RWPE2 (cell line): Measurements from ENCODE around the gene TDRD3.

Experiments used
- ATAC-seq: fragments of 200-7000 bp; cut with Tn5 transposase; 3 replicates; pipeline ENCODE4 v1.9.1; 2021; ENCODE audit warnings: low read depth
- DNase-seq: peaks from one replicate; pipeline ENCODE4 v3.0.0-alpha.2; 2020; ENCODE audit warnings: low spot score
- H3K27ac ChIP-seq: fragments of 450-650 bp; 2 replicates; pipeline ENCODE4 v1.5.1; 2017; ENCODE audit warnings: mild to moderate bottlenecking; ENCODE audit not compliant: poor library complexity, severe bottlenecking
- H3K27me3 ChIP-seq: fragments of 250-450 bp; sonication (Bioruptor Pico); 2 replicates; pipeline ENCODE4 v1.5.1; 2021; ENCODE audit warnings: mild to moderate bottlenecking, moderate library complexity; ENCODE audit not compliant: insufficient read depth, poor library complexity, severe bottlenecking
- H3K36me3 ChIP-seq: fragments of 250-450 bp; sonication (Bioruptor Pico); 2 replicates; pipeline ENCODE4 v1.5.1; 2020; ENCODE audit warnings: low read depth, mild to moderate bottlenecking, moderate library complexity
- H3K4me1 ChIP-seq: fragments of 250-450 bp; sonication (Bioruptor Pico); 2 replicates; pipeline ENCODE4 v1.5.1; 2021; ENCODE audit warnings: mild to moderate bottlenecking, moderate library complexity; ENCODE audit not compliant: insufficient read depth, poor library complexity, severe bottlenecking
- H3K4me3 ChIP-seq: fragments of 250-450 bp; sonication (Bioruptor Pico); 2 replicates; pipeline ENCODE4 v1.5.1; 2021; ENCODE audit warnings: mild to moderate bottlenecking, moderate library complexity; ENCODE audit not compliant: severe bottlenecking
- H3K9me3 ChIP-seq: fragments of 250-450 bp; sonication (Bioruptor Pico); 2 replicates; pipeline ENCODE4 v1.5.1; 2021; ENCODE audit warnings: mild to moderate bottlenecking, moderate library complexity; ENCODE audit not compliant: severe bottlenecking
- TF ChIP-seq, protein P1 (sequence below): fragments of 450-650 bp; IDR thresholded peaks from one replicate; pipeline ENCODE4 v1.5.1; 2017; ENCODE audit warnings: mild to moderate bottlenecking, moderate library complexity; ENCODE audit not compliant: poor library complexity, severe bottlenecking

The TDRD3 gene

DNA sequence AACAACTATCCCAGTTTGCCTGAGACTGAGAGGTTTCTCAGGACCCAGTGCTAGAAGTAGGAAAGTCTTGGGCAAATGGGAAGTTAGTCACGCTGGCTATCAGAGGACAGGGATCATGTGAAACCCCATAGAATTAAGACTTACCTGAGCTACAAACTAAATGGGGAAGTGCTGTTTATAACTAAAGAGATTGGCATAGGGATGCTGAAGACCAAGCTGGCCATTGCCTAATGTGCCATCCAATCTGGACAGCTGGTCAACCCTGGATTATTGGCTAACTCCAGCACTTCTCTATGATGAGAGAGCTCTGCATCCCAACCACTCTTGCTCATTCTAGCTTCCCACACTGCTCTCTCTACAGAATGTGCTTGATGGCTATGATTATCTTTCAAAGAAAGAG lies 216.1 kb downstream of the TDRD3 start:
- no peak for DNase-seq
- no peaks in the 10 kb centered on the region for H3K9me3 ChIP-seq
- TF ChIP-seq, protein P1, sequence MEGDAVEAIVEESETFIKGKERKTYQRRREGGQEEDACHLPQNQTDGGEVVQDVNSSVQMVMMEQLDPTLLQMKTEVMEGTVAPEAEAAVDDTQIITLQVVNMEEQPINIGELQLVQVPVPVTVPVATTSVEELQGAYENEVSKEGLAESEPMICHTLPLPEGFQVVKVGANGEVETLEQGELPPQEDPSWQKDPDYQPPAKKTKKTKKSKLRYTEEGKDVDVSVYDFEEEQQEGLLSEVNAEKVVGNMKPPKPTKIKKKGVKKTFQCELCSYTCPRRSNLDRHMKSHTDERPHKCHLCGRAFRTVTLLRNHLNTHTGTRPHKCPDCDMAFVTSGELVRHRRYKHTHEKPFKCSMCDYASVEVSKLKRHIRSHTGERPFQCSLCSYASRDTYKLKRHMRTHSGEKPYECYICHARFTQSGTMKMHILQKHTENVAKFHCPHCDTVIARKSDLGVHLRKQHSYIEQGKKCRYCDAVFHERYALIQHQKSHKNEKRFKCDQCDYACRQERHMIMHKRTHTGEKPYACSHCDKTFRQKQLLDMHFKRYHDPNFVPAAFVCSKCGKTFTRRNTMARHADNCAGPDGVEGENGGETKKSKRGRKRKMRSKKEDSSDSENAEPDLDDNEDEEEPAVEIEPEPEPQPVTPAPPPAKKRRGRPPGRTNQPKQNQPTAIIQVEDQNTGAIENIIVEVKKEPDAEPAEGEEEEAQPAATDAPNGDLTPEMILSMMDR, result no peak
- H3K4me3 ChIP-seq, result no peak overlapping the region
- H3K4me1 ChIP-seq, result no peaks in the 10 kb centered on the region
- no peak for ATAC-seq
- H3K27ac ChIP-seq, result no peak overlapping the region
- H3K27me3 ChIP-seq, result no peaks in the 10 kb centered on the region
- no peaks in the 10 kb centered on the region for H3K36me3 ChIP-seq

DNA sequence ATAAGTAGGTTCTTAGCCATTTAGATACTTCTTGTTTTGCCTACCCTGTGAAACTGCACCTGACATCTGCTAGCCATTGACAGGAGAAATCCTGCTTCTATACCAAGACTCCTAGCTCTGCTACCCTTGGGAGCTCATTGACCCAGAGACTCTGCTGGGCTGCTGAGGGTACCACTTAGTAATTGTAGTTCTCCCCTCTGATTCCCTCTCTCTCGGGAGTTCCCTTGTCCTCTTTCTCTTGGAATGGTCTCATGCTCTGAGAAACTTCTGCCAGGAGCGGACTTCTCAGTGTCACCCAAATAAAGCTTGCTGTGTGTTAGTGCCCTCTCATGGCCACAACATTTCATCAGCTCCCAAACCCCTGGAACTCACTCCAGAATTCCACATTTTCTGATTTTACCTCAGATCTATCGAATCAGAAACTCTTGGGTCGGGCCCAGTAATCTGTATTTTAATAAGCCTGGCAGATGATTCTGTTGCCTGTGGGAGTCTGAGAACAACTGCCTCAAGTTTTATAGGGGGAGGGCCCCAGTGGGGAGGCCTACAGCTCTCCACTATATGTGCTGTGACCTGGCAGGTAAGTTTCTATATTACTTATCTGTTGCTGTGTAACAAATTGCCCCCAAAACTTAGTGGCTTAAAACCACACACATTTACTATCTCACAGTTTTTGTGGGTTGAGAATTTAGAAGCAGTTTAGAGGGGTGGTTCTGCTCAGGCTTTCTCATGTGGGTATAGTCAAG lies 221.1 kb downstream of the TDRD3 start:
- no peak overlapping the region for H3K4me3 ChIP-seq
- H3K4me1 ChIP-seq, result no peaks in the 10 kb centered on the region
- DNase-seq (no peak), ATAC-seq (peak; percentile 40; the same call in 1 of the 3 replicates)
- no peak overlapping the region for H3K27ac ChIP-seq
- no peaks in the 10 kb centered on the region for H3K9me3 ChIP-seq
- TF ChIP-seq, protein P1, result peak; percentile 19
- H3K27me3 ChIP-seq, result no peaks in the 10 kb centered on the region
- no peaks in the 10 kb centered on the region for H3K36me3 ChIP-seq

DNA sequence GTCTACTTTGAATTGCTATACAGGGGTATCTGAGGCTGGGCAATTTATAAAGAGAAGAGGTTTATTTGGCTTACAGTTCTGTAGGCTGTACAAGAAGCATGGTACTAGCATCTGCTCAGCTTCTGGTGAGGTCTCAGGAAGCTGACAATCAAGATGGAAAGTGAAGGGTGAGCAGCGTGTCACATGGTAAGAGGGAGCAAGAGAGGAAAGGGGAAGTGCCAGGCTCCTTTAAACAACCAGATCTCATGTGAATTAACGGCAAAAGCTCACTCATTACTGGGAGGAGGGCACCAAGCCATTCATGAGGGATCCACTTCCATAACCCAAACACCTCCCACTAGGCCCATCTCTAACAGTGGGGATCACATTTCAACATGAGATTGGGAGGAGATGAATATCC lies 222.4 kb downstream of the TDRD3 start:
- DNase-seq (no peak), ATAC-seq (no peak)
- H3K36me3 ChIP-seq, result no peaks in the 10 kb centered on the region
- no peaks in the 10 kb centered on the region for H3K9me3 ChIP-seq
- no peak overlapping the region for H3K27ac ChIP-seq
- H3K27me3 ChIP-seq, result no peaks in the 10 kb centered on the region
- TF ChIP-seq, protein P1, result no peak
- H3K4me3 ChIP-seq, result no peak overlapping the region
- no peaks in the 10 kb centered on the region for H3K4me1 ChIP-seq

DNA sequence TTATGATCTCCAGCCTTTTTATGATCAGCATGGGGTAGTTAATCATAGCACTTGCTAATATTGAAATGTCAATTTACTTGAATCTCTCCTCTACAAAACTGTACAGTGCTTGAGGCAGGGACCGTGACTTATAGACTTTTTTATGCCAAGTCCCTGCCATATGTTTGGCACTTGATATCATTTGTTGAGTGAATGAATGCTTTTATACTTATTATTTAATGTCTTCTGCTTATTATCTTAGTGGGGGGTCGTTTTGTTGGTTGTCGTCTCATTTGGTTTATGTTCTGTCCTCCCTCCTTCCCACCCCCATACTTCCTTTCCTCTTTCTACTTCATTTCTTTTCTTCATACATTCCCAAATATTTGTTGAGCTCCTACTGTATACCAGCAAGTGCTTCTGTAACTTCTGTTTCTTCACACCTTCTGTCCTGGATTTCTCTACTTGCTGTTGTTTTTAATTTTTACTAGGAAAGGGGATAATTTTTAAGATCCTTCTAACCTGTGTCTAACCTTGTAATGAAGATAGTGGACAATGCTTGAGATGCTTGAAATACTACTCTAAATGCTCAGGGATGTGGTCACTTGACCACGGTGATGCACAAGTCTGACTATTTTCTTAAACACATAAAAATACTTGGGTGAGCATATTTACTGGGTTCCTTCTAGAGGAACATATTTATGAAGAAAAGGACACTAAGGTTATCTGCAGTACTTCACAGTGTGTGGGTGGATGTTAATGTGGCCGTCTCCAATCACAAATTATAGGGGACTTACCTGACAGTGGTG lies 223.8 kb downstream of the TDRD3 start:
- no peaks in the 10 kb centered on the region for H3K9me3 ChIP-seq
- no peaks in the 10 kb centered on the region for H3K27me3 ChIP-seq
- no peak for DNase-seq
- H3K36me3 ChIP-seq, result no peaks in the 10 kb centered on the region
- H3K4me1 ChIP-seq, result no peaks in the 10 kb centered on the region
- TF ChIP-seq, protein P1, result no peak
- H3K27ac ChIP-seq, result no peak overlapping the region
- H3K4me3 ChIP-seq, result no peak overlapping the region
- no peak for ATAC-seq
